Activated T-helper 1 cell treated with Interleukin-2 at 50 U/mL for 16 hours (primary cell): ENCODE results near the gene GYPC.
"Not testable (repeated sequence)": the region's sequence is repeated elsewhere in the genome, so short reads cannot be mapped to it uniquely, and the experiment has no call there.

ENCODE experiments used
- DNase-seq: peaks from one replicate; pipeline ENCODE4 v3.0.0-alpha.2; 2020; ENCODE audit warnings: low read depth

Gene GYPC

GRCh38 chr2:126699716-126700581 lies 44.0 kb downstream of the GYPC start:
- no peak for DNase-seq

GRCh38 chr2:126700677-126701076 lies 44.7 kb downstream of the GYPC start:
- no peak for DNase-seq

- DNase-seq = no peak
Measured at GRCh38 chr2:126703311-126703710, 47.4 kb downstream of the GYPC start.

GRCh38 chr2:126704434-126705160 lies 48.6 kb downstream of the GYPC start:
- DNase-seq = no peak

GRCh38 chr2:126707191-126707590 lies 51.2 kb downstream of the GYPC start:
- DNase-seq = no peak

- DNase-seq = no peak
Measured at GRCh38 chr2:126707941-126708340, 52.0 kb downstream of the GYPC start.

- DNase-seq = no peak
Measured at GRCh38 chr2:126714191-126714965, 58.4 kb downstream of the GYPC start.

- no peak for DNase-seq
Measured at GRCh38 chr2:126715111-126715510, 59.2 kb downstream of the GYPC start.

GRCh38 chr2:126715576-126716406 lies 59.8 kb downstream of the GYPC start:
- no peak for DNase-seq

- not testable (repeated sequence) for DNase-seq
Measured at GRCh38 chr2:126717277-126717676, 61.3 kb downstream of the GYPC start.

- DNase-seq = no peak
Measured at GRCh38 chr2:126717928-126718327, 62.0 kb downstream of the GYPC start.

- DNase-seq = no peak
Measured at GRCh38 chr2:126719191-126719832, 63.4 kb downstream of the GYPC start.

- DNase-seq = no peak
Measured at GRCh38 chr2:126719833-126720351, 63.9 kb downstream of the GYPC start.

GRCh38 chr2:126720638-126721037 lies 64.7 kb downstream of the GYPC start:
- DNase-seq = no peak

- no peak for DNase-seq
Measured at GRCh38 chr2:126722081-126722480, 66.1 kb downstream of the GYPC start.

GRCh38 chr2:126722546-126722945 lies 66.6 kb downstream of the GYPC start:
- DNase-seq = no peak

- no peak for DNase-seq
Measured at GRCh38 chr2:126723281-126723815, 67.4 kb downstream of the GYPC start.

- DNase-seq = no peak
Measured at GRCh38 chr2:126725580-126725979, 69.6 kb downstream of the GYPC start.

GRCh38 chr2:126729896-126730295 lies 73.9 kb downstream of the GYPC start:
- DNase-seq = no peak

- no peak for DNase-seq
Measured at GRCh38 chr2:126730655-126731054, 74.7 kb downstream of the GYPC start.

GRCh38 chr2:126731353-126731752 lies 75.4 kb downstream of the GYPC start:
- DNase-seq = no peak
